A549 (cell line): ENCODE measurements around the gene SYNPO2L. TPM values are rescaled to one million over a fixed set of nuclear protein-coding genes. Genes with fewer than 3 reads are reported as not detected.

Source experiments
- ATAC-seq, 2 experiments: fragments of 200-7000 bp in 1 of 2; fragments of >200 bp in 1 of 2; cut with Nextera tagmentation in 1 of 2; cut with Tn5 transposase in 1 of 2; 3 replicates each; pipeline versions ENCODE4 v1.8.0 to v1.9.1; 2018 to 2020; ENCODE audit warnings: mild to moderate bottlenecking in 1 of 2, moderate library complexity in 1 of 2
- CTCF ChIA-PET: fragments of 300-600 bp; sonication (Branson Sonifier 250); formaldehyde crosslinking; extraction: SDS; loops from one replicate; lab custom pipeline; 2021; ENCODE audit warnings: antibody characterized with exemption, inconsistent platforms; lab: Yijun Ruan, JAX
- POLR2A ChIA-PET: fragments of 350-600 bp; formaldehyde crosslinking; extraction: SDS; loops from one replicate; lab custom pipeline; 2021; ENCODE audit warnings: antibody characterized with exemption, inconsistent platforms; lab: Yijun Ruan, JAX
- DNase-seq, 2 experiments: peaks; one replicate each; pipeline versions ENCODE4 v3.0.0 to v3.0.0-alpha.2; 2011 to 2016; ENCODE audit warnings: low read depth in 1 of 2, low spot score in 1 of 2
- FAIRE-seq: peaks from 2 replicates; lab custom pipeline; 2011; peaks lifted over from hg19 to GRCh38; lab: Jason Lieb, UNC
- H3K27ac ChIP-seq, 2 experiments: fragments of >200 bp; sonication (Bioruptor Twin); formaldehyde crosslinking; 3 replicates each; pipeline ENCODE4 v1.5.1; 2016 to 2017
- H3K4me1 ChIP-seq: fragments of >200 bp; sonication (Bioruptor Twin); formaldehyde crosslinking; 3 replicates; pipeline ENCODE4 v1.6.1; 2016
- H3K4me2 ChIP-seq: fragments of >200 bp; sonication (Bioruptor Twin); formaldehyde crosslinking; 3 replicates; pipeline ENCODE4 v1.6.1; 2016
- H3K4me3 ChIP-seq: fragments of >200 bp; sonication (Bioruptor Twin); formaldehyde crosslinking; 3 replicates; pipeline ENCODE4 v1.5.1; 2016
- H3K9me3 ChIP-seq: fragments of >200 bp; sonication (Bioruptor Twin); formaldehyde crosslinking; 3 replicates; pipeline ENCODE4 v1.6.1; 2016
- CHD4 ChIP-seq: fragments of 200-600 bp; sonication (generic); IDR thresholded peaks from 2 replicates; pipeline ENCODE4 v1.6.1; 2016; ENCODE audit warnings: antibody characterized with exemption, mild to moderate bottlenecking, borderline replicate concordance
- CTCF ChIP-seq: fragments of >200 bp; sonication (Bioruptor Twin); formaldehyde crosslinking; IDR thresholded peaks from 3 replicates; pipeline ENCODE4 v1.5.1; 2016
- ESRRA ChIP-seq: fragments of 150-350 bp; IDR thresholded peaks from 2 replicates; pipeline ENCODE4 v1.6.1; 2014; ENCODE audit warnings: mild to moderate bottlenecking, low read length, borderline replicate concordance
- FOSL2 ChIP-seq, 2 experiments: fragments of 450-650 bp in 1 of 2; fragments of >200 bp in 1 of 2; sonication (Bioruptor Twin) in 1 of 2; formaldehyde crosslinking; IDR thresholded peaks; 2 replicates each; pipeline versions ENCODE4 v1.5.0 to v1.6.1; 2016 to 2020; ENCODE audit warnings: mild to moderate bottlenecking in 1 of 2, moderate library complexity in 1 of 2
- HOXB5 ChIP-seq: fragments of 250-450 bp; sonication (Bioruptor Pico); IDR thresholded peaks from 2 replicates; pipeline ENCODE4 v1.5.0; 2020; ENCODE audit warnings: mild to moderate bottlenecking, moderate library complexity
- JUN ChIP-seq, 2 experiments: fragments of >200 bp; sonication (Bioruptor Twin); formaldehyde crosslinking; IDR thresholded peaks; 2 replicates in 1 of 2; 3 replicates in 1 of 2; pipeline ENCODE4 v1.6.1; 2016 to 2017
- KDM5A ChIP-seq: fragments of 200-600 bp; sonication (generic); IDR thresholded peaks from 2 replicates; pipeline ENCODE4 v1.6.1; 2016; ENCODE audit warnings: antibody characterized with exemption, mild to moderate bottlenecking
- MAZ ChIP-seq: fragments of 150-350 bp; IDR thresholded peaks from 2 replicates; pipeline ENCODE4 v1.6.1; 2014; ENCODE audit warnings: antibody characterized with exemption, low read depth, low read length, borderline replicate concordance
- RARB ChIP-seq: fragments of 250-450 bp; sonication (Bioruptor Pico); IDR thresholded peaks from 2 replicates; pipeline ENCODE4 v1.8.0; 2021; ENCODE audit warnings: mild to moderate bottlenecking, moderate library complexity
- RFX5 ChIP-seq: fragments of 450-650 bp; IDR thresholded peaks from 2 replicates; pipeline ENCODE4 v1.7.1; 2014; ENCODE audit warnings: antibody characterized with exemption, mild to moderate bottlenecking, moderate library complexity
- RNF2 ChIP-seq: fragments of 200-600 bp; sonication (generic); IDR thresholded peaks from 2 replicates; pipeline ENCODE4 v1.6.1; 2016; ENCODE audit warnings: low read depth, mild to moderate bottlenecking, antibody characterized with exemption, moderate library complexity, borderline replicate concordance
- WGBS: methylation state at CpG from one replicate; pipeline ENCODE4 v1.1.6; 2017; ENCODE audit errors: missing lambda C conversion rate; 5-methylcytosine and 5-hydroxymethylcytosine counted together
- polyA plus RNA-seq, 4 experiments: library from polyadenylated mRNA; depleted of rRNA in 3 of 4; stranded (reverse); fragments of >200 nt; fragmentation: RNase III in 1 of 4; extraction: RNeasy Plus Mini Kit Qiagen cat#74134 plus additional on column Dnase treatment in 1 of 4; gene quantifications; 2 replicates in 3 of 4; 3 replicates in 1 of 4; pipeline ENCODE4 v1.2.3, GENCODE V29; 2011 to 2017
- TF ChIP-seq, protein P1 (sequence below): fragments of 250-450 bp; sonication (Bioruptor Pico); IDR thresholded peaks from 2 replicates; pipeline ENCODE4 v1.5.0; 2021; ENCODE audit warnings: mild to moderate bottlenecking, moderate library complexity, borderline replicate concordance
- TF ChIP-seq, protein P2 (sequence below): fragments of 200-600 bp; sonication (generic); IDR thresholded peaks from 2 replicates; pipeline ENCODE4 v1.6.1; 2016; ENCODE audit warnings: antibody characterized with exemption, mild to moderate bottlenecking, moderate library complexity
- TF ChIP-seq, protein P3 (sequence below): IDR thresholded peaks from 2 replicates; pipeline ENCODE4 v1.6.1; 2012

Gene SYNPO2L
- polyA plus RNA-seq, 2 of the 4 experiments (the other 2 are of a cell fraction) = not detected

- TF ChIP-seq MAZ = no peak
- TF ChIP-seq RNF2 = no peak
- no peak for TF ChIP-seq RARB (CRISPR knock-in tag)
- TF ChIP-seq RFX5 = no peak
Observed at GRCh38 chr10:73641328-73642060, 14.3 kb downstream of the SYNPO2L start, which contains the start of gene MYOZ1 (continued).

GRCh38 chr10:73639286-73639685 lies 16.5 kb downstream of the SYNPO2L start:
- no peak overlapping the region for H3K27ac ChIP-seq
- ChIA-PET CTCF (interaction anchor here (0.6 to 15.6 kb wide), 2 partner anchors 107 to 132 kb away, joined by 3 to 378 read pairs; no protein-coding TSS in a partner anchor), POLR2A (no interaction called here)
- H3K4me3 ChIP-seq = no peak overlapping the region
- DNase-seq (no peak), ATAC-seq (no peak), FAIRE-seq (no peak)
- no peaks in the 10 kb centered on the region for H3K4me1 ChIP-seq
- no peak overlapping the region for H3K4me2 ChIP-seq
- H3K9me3 ChIP-seq = no peaks in the 10 kb centered on the region
- WGBS = 60% methylated on average over 3 of the region's 3 CpGs
- TF ChIP-seq ESRRA (no peak), HOXB5 (CRISPR knock-in tag) (no peak), CTCF (no peak), JUN (IDR thresholded peaks at IDR 0.05) (no peak)
- TF ChIP-seq, protein P1, sequence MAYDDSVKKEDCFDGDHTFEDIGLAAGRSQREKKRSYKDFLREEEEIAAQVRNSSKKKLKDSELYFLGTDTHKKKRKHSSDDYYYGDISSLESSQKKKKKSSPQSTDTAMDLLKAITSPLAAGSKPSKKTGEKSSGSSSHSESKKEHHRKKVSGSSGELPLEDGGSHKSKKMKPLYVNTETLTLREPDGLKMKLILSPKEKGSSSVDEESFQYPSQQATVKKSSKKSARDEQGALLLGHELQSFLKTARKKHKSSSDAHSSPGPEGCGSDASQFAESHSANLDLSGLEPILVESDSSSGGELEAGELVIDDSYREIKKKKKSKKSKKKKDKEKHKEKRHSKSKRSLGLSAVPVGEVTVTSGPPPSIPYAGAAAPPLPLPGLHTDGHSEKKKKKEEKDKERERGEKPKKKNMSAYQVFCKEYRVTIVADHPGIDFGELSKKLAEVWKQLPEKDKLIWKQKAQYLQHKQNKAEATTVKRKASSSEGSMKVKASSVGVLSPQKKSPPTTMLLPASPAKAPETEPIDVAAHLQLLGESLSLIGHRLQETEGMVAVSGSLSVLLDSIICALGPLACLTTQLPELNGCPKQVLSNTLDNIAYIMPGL (CRISPR knock-in tag) = no peak
- TF ChIP-seq, protein P2, sequence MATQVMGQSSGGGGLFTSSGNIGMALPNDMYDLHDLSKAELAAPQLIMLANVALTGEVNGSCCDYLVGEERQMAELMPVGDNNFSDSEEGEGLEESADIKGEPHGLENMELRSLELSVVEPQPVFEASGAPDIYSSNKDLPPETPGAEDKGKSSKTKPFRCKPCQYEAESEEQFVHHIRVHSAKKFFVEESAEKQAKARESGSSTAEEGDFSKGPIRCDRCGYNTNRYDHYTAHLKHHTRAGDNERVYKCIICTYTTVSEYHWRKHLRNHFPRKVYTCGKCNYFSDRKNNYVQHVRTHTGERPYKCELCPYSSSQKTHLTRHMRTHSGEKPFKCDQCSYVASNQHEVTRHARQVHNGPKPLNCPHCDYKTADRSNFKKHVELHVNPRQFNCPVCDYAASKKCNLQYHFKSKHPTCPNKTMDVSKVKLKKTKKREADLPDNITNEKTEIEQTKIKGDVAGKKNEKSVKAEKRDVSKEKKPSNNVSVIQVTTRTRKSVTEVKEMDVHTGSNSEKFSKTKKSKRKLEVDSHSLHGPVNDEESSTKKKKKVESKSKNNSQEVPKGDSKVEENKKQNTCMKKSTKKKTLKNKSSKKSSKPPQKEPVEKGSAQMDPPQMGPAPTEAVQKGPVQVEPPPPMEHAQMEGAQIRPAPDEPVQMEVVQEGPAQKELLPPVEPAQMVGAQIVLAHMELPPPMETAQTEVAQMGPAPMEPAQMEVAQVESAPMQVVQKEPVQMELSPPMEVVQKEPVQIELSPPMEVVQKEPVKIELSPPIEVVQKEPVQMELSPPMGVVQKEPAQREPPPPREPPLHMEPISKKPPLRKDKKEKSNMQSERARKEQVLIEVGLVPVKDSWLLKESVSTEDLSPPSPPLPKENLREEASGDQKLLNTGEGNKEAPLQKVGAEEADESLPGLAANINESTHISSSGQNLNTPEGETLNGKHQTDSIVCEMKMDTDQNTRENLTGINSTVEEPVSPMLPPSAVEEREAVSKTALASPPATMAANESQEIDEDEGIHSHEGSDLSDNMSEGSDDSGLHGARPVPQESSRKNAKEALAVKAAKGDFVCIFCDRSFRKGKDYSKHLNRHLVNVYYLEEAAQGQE = no peak

DNA sequence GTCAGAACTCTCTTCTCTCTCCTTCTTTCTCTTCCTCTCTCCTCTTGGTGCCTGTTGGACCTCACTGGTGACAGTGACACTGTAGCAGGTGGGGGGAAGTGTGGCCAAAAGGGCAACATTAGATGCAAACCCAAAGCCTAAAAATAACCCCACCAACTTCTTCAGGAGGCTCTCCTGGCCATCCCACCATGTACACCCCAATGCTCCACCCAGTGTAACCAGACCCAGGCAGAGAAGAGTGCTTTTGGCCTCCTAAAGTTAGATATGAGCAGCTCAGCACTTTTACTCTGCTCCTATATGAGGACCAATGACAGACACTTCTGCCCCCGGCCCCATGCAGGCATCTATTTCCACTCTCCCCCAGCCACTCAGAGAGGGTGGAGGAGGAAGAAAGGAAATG lies 20.0 kb downstream of the SYNPO2L start:
- no peak for DNase-seq
- ATAC-seq = peak; percentile 27 to 41; a peak in 2 of 6 replicates
- H3K9me3 ChIP-seq = no peaks in the 10 kb centered on the region
- POLR2A ChIA-PET = no interaction called here
- no peak for FAIRE-seq
- CTCF ChIA-PET = interaction anchor here (2.6 to 7.7 kb wide), 2 partner anchors 8 to 107 kb away, joined by 13 to 77 read pairs; partner anchors contain the start of gene MYOZ1
- no peak overlapping the region for H3K4me2 ChIP-seq
- H3K4me1 ChIP-seq = no peaks in the 10 kb centered on the region
- 0% methylated on average over 1 of the region's 1 CpG for WGBS
- H3K27ac ChIP-seq = no peak overlapping the region
- no peak overlapping the region for H3K4me3 ChIP-seq
- no peak for TF ChIP-seq KDM5A
- no peak for TF ChIP-seq FOSL2 (IDR thresholded peaks at IDR 0.05)
- TF ChIP-seq FOSL2 (CRISPR knock-in tag; IDR thresholded peaks at IDR 0.05) = no peak
- TF ChIP-seq, protein P3, sequence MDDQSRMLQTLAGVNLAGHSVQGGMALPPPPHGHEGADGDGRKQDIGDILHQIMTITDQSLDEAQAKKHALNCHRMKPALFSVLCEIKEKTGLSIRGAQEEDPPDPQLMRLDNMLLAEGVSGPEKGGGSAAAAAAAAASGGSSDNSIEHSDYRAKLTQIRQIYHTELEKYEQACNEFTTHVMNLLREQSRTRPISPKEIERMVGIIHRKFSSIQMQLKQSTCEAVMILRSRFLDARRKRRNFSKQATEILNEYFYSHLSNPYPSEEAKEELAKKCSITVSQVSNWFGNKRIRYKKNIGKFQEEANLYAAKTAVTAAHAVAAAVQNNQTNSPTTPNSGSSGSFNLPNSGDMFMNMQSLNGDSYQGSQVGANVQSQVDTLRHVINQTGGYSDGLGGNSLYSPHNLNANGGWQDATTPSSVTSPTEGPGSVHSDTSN = no peak
- no peak for TF ChIP-seq JUN (IDR thresholded peaks at IDR 0.05)
- no peak for TF ChIP-seq CHD4
